Ramos (cell line): ENCODE measurements around the gene TMEM201.

Experiments used
- in situ Hi-C: fragments of 300-500 bp; cut with MboI; formaldehyde crosslinking; loops from one replicate; pipeline ENCODE4 v1.14.3; 2022; ENCODE audit warnings: low sequenced_read_pairs; ENCODE audit not compliant: unreplicated experiment

TMEM201 gene

GRCh38 chr1:9615316-9616063 is 26.8 kb downstream of the TMEM201 start:
- in situ Hi-C loops, result no loop called here

- in situ Hi-C loops, result no loop called here
These were observed 30.4 kb downstream of the TMEM201 start for GRCh38 chr1:9618909-9619679.

GRCh38 chr1:9621032-9621431 is 32.3 kb downstream of the TMEM201 start:
- in situ Hi-C loops, result no loop called here

GRCh38 chr1:9624081-9624480 is 35.4 kb downstream of the TMEM201 start:
- in situ Hi-C loops, result no loop called here

- in situ Hi-C loops, result loop anchor here (5.0 kb wide), 1 partner anchor 242 kb away; no protein-coding TSS in a partner anchor
These were observed 36.3 kb downstream of the TMEM201 start for GRCh38 chr1:9625030-9625429.

GRCh38 chr1:9626201-9626608 is 37.5 kb downstream of the TMEM201 start:
- in situ Hi-C loops, result loop anchor here (5.0 kb wide), 1 partner anchor 241 kb away; no protein-coding TSS in a partner anchor

GRCh38 chr1:9628541-9629444 is 40.1 kb downstream of the TMEM201 start:
- in situ Hi-C loops, result loop anchor here (5.0 kb wide), 1 partner anchor 239 kb away; no protein-coding TSS in a partner anchor

GRCh38 chr1:9629445-9630201 is 40.9 kb downstream of the TMEM201 start:
- in situ Hi-C loops, result loop anchor here (5.0 to 10.0 kb wide), 2 partner anchors 85 to 238 kb away; no protein-coding TSS in a partner anchor

- in situ Hi-C loops, result loop anchor here (10.0 kb wide), 1 partner anchor 84 kb away; no protein-coding TSS in a partner anchor
These were observed 41.8 kb downstream of the TMEM201 start for GRCh38 chr1:9630331-9631111.

GRCh38 chr1:9631613-9632012 is 42.9 kb downstream of the TMEM201 start:
- in situ Hi-C loops, result loop anchor here (10.0 kb wide), 1 partner anchor 83 kb away; no protein-coding TSS in a partner anchor

GRCh38 chr1:9633493-9633892 is 44.8 kb downstream of the TMEM201 start:
- in situ Hi-C loops, result loop anchor here (10.0 kb wide), 1 partner anchor 81 kb away; no protein-coding TSS in a partner anchor

GRCh38 chr1:9634582-9634981 is 45.9 kb downstream of the TMEM201 start:
- in situ Hi-C loops, result loop anchor here (10.0 kb wide), 1 partner anchor 80 kb away; no protein-coding TSS in a partner anchor

- in situ Hi-C loops, result loop anchor here (10.0 kb wide), 1 partner anchor 76 kb away; no protein-coding TSS in a partner anchor
These were observed 50.5 kb downstream of the TMEM201 start for GRCh38 chr1:9639227-9639626.

GRCh38 chr1:9643351-9644256 is 54.9 kb downstream of the TMEM201 start:
- in situ Hi-C loops, result no loop called here

- in situ Hi-C loops, result no loop called here
These were observed 57.3 kb downstream of the TMEM201 start for GRCh38 chr1:9646037-9646436.

- in situ Hi-C loops, result no loop called here
These were observed 59.5 kb downstream of the TMEM201 start for GRCh38 chr1:9648171-9648570.

- in situ Hi-C loops, result loop anchor here (5.0 kb wide), 1 partner anchor 38 kb away; no protein-coding TSS in a partner anchor
These were observed 61.1 kb downstream of the TMEM201 start for GRCh38 chr1:9649769-9650168.
